Type B pancreatic cell (in vitro differentiated cells): Measurements from ENCODE around the gene PAPOLB. TPM values are rescaled to one million over a fixed set of nuclear protein-coding genes. Genes with fewer than 3 reads are reported as not detected.

ENCODE experiments used
- DNase-seq: peaks from one replicate; pipeline ENCODE4 v3.0.0; 2021; ENCODE audit warnings: mixed read lengths; ENCODE audit not compliant: unreplicated experiment; ENCODE audit errors: extremely low spot score
- H3K27ac Mint-ChIP-seq: 2 replicates; pipeline ENCODE4 v1.8.0; 2021; ENCODE audit warnings: mild to moderate bottlenecking, mixed read lengths
- H3K27me3 Mint-ChIP-seq: 2 replicates; pipeline ENCODE4 v1.8.0; 2021; ENCODE audit warnings: mixed read lengths
- H3K36me3 Mint-ChIP-seq: 2 replicates; pipeline ENCODE4 v1.8.0; 2021; ENCODE audit warnings: mixed read lengths
- H3K4me1 Mint-ChIP-seq: one replicate; pipeline ENCODE4 v1.8.0; 2021; ENCODE audit warnings: mixed read lengths; ENCODE audit not compliant: unreplicated experiment
- H3K4me3 Mint-ChIP-seq: 2 replicates; pipeline ENCODE4 v1.8.0; 2021; ENCODE audit warnings: mild to moderate bottlenecking, mixed read lengths
- H3K9me3 Mint-ChIP-seq: 2 replicates; pipeline ENCODE4 v1.8.0; 2021; ENCODE audit warnings: mixed read lengths
- CTCF ChIP-seq: fragments of 200-600 bp; sonication (generic); conservative IDR thresholded peaks from 2 replicates; pipeline ENCODE4 v1.5.0; 2021; ENCODE audit warnings: antibody characterized with exemption, mild to moderate bottlenecking
- total RNA-seq: library from RNA; stranded (reverse); gene quantifications from 2 replicates; pipeline ENCODE4 v1.2.1, GENCODE V29; 2021; ENCODE audit warnings: low replicate concordance

PAPOLB gene
- total RNA-seq, 1 donor from 2014 or later: 0.56 TPM

- no peak for TF ChIP-seq CTCF
- peaks cover 23% of the 10 kb centered on the region for H3K27me3 Mint-ChIP-seq
- no peak overlapping the region for H3K27ac Mint-ChIP-seq
- H3K36me3 Mint-ChIP-seq: peaks cover 10% of the 10 kb centered on the region
- no peak overlapping the region for H3K4me3 Mint-ChIP-seq
- peaks cover 1% of the 10 kb centered on the region for H3K4me1 Mint-ChIP-seq
- no peaks in the 10 kb centered on the region for H3K9me3 Mint-ChIP-seq
- no peak for DNase-seq
These were observed 52.7 kb downstream of the PAPOLB start for GRCh38 chr7:4809091-4809591.

- Mint-ChIP-seq H3K9me3 (no peaks in the 10 kb centered on the region), H3K27ac (no peak overlapping the region), H3K27me3 (peaks cover 26% of the 10 kb centered on the region), H3K4me1 (no peaks in the 10 kb centered on the region), H3K36me3 (peaks cover 10% of the 10 kb centered on the region), H3K4me3 (no peak overlapping the region)
- no peak for TF ChIP-seq CTCF
- DNase-seq: no peak
These were observed 53.3 kb downstream of the PAPOLB start for GRCh38 chr7:4808565-4808964.

- no peaks in the 10 kb centered on the region for H3K4me1 Mint-ChIP-seq
- no peak for DNase-seq
- peaks cover 21% of the 10 kb centered on the region for H3K27me3 Mint-ChIP-seq
- no peaks in the 10 kb centered on the region for H3K9me3 Mint-ChIP-seq
- no peak for TF ChIP-seq CTCF
- no peak overlapping the region for H3K4me3 Mint-ChIP-seq
- no peak overlapping the region for H3K27ac Mint-ChIP-seq
- H3K36me3 Mint-ChIP-seq: peaks cover 6% of the 10 kb centered on the region
These were observed 53.8 kb downstream of the PAPOLB start for GRCh38 chr7:4808026-4808425.

Other genes with a start within 250 kb of the PAPOLB start
- 55.1 and 55.2 TPM in 2 replicates for gene FOXK1, start 179.7 kb downstream of the PAPOLB start, total RNA-seq
- gene AP5Z1, start 86.4 kb downstream of the PAPOLB start, total RNA-seq: 36.9 and 53.2 TPM in 2 replicates
- 0.93 and 11.8 TPM in 2 replicates for gene RADIL, start 21.7 kb upstream of the PAPOLB start, total RNA-seq
- not detected in 2 replicates for gene MMD2, start 97.2 kb upstream of the PAPOLB start, total RNA-seq
- 15.5 and 15.9 TPM in 2 replicates for gene RBAK, start 183.8 kb upstream of the PAPOLB start, total RNA-seq